GM21786 (cell line): Measurements from ENCODE around the gene FALEC.
"Not testable (repeated sequence)": the region's sequence is repeated elsewhere in the genome, so short reads cannot be mapped to it uniquely, and the experiment has no call there.

Experiments used
- ATAC-seq: cut with Tn5 transposase; IDR thresholded peaks from one replicate; pipeline ENCODE4 v1.9.1; 2021; ENCODE audit not compliant: unreplicated experiment

FALEC gene

GRCh38 chr1:150558303-150558704 lies 42.8 kb downstream of the FALEC start:
- no peak for ATAC-seq

GRCh38 chr1:150558761-150559655 lies 43.5 kb downstream of the FALEC start:
- no peak for ATAC-seq

DNA sequence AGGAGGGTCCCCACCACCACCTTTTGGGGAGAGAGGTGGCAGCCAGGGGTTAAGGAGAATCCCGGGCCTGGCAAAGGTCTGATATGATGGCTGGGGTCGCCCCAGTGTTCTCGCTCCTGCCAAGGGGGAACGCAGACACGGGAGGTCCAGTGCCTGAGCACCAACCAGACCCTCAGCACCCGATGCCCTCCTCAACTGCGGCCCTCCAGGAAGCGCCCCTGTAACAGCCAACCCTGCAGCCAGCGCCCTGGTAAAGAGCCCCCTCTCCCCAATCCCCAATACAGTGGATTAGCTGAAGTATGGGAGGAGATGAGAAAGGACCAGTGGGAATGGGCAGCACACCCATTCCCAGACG lies 44.1 kb downstream of the FALEC start:
- ATAC-seq, result no peak

DNA sequence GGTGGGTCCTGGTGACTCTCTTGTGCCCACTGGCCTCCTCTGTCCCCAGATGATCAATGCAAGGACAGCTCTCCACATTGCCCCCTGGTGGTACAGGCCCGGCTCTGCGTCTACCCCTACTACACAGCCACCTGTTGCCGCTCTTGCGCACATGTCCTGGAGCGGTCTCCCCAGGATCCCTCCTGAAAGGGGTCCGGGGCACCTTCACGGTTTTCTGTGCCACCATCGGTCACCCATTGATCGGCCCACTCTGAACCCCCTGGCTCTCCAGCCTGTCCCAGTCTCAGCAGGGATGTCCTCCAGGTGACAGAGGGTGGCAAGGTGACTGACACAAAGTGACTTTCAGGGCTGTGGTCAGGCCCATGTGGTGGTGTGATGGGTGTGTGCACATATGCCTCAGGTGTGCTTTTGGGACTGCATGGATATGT lies 44.5 kb downstream of the FALEC start:
- ATAC-seq, result no peak

DNA sequence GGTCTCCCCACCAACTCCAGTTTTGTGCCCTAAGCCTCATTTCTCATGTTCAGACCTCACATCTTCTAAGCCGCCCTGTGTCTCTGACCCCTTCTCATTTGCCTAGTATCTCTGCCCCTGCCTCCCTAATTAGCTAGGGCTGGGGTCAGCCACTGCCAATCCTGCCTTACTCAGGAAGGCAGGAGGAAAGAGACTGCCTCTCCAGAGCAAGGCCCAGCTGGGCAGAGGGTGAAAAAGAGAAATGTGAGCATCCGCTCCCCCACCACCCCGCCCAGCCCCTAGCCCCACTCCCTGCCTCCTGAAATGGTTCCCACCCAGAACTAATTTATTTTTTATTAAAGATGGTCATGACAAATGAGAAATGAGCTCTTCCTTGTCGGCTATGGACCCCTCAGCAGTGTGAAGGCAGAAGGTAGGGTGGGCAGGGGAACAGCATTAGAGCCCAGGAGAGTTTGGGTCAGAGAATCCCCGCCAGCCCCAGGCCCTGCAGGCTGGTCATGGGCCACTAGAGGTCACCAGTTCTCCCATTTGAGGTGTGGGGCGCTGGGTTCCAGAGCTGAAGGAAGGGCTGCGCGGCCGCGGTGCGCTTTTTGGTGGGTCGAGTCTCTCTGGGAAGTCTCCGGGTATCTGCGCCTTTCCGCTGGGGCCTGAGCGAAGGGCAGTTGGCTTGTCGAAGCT lies 45.2 kb downstream of the FALEC start:
- ATAC-seq, result no peak

- no peak for ATAC-seq
Observed at GRCh38 chr1:150561254-150561973, 45.9 kb downstream of the FALEC start.

DNA sequence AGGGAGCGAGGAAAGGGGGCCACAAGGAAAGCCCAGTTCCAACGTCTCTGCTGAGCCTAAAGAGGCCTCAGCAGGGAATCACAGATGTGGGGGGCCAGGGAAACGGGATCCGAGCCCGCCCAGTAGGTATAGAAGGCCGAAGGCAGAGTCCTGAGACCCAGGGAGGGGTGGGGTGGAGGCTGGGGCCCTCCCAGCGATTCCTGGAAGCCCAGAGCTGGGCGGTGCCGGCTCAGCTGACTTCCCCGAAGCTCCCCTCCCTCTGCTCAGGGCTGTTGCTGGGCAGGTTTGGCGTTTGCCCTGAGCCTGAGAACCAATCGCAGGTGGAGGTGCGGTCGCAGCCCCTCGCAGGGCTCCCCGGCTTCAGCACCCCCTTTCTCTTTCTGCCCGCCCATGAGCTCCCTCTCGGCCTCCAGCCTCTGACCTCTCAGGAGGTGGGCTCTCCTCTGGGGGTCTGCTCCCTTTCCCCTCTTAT lies 46.5 kb downstream of the FALEC start:
- no peak for ATAC-seq

- ATAC-seq, result peak; percentile 39
Observed at GRCh38 chr1:150562446-150563339, 47.1 kb downstream of the FALEC start.

GRCh38 chr1:150563340-150564038 lies 47.9 kb downstream of the FALEC start:
- peak; percentile 27 for ATAC-seq

- ATAC-seq, result no peak
Observed at GRCh38 chr1:150564051-150564991, 48.8 kb downstream of the FALEC start.

GRCh38 chr1:150565240-150565991 lies 49.9 kb downstream of the FALEC start:
- not testable (repeated sequence) for ATAC-seq

DNA sequence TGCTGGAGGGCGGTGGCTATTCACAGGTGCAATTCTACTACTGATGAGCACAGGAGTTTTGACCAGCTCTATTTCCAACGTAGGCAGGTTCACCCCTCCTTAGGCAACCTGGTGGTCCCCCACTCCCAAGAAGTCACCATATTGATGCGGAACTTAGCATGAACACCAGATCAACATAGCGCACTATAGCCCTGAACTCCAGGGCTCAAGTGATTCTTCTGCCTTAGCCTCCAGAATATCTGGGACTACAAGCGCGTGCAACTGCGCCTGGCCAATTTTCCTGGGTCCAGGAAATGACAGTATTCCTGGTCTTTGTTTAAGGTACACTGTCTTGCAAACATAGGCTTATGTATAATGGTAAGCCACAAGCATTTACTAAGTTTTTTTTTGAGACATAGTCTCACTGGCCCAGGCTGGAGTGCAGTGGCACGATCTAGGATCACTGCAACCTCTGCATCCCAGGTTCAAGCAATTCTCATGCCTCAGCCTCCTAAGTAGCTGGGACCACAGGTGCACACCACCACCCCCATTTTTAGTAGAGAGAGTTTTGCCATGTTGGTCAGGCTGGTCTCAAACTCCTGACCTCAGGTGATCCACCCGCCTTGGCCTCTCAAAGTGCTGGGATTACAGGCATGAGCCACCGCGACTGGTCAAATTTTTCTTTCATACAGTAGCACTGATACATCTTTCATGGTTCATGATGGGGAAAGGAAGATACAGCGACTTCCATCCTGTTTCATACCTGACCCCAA lies 51.2 kb downstream of the FALEC start:
- ATAC-seq, result no peak

GRCh38 chr1:150567341-150567716 lies 51.8 kb downstream of the FALEC start:
- peak; percentile 38 for ATAC-seq

GRCh38 chr1:150567717-150568593 lies 52.4 kb downstream of the FALEC start:
- ATAC-seq, result peak; percentile 7

DNA sequence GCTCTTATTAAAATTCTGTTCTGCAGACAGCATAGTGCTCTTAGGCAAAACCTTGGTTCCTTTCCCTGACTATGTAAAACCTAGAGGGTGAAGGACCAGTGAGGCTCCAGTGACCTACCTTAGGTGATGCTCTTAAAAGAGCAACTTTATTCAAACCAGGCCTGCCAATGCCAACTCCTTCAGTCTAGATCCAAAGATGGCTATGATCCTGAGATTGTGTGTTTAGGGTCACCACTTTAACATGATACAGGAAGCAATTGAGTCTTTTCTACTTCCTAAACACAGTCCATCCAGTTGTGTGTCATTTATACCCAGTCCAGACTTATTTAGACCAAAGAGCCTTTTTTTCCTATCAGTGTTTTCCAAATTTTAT lies 53.0 kb downstream of the FALEC start:
- no peak for ATAC-seq

DNA sequence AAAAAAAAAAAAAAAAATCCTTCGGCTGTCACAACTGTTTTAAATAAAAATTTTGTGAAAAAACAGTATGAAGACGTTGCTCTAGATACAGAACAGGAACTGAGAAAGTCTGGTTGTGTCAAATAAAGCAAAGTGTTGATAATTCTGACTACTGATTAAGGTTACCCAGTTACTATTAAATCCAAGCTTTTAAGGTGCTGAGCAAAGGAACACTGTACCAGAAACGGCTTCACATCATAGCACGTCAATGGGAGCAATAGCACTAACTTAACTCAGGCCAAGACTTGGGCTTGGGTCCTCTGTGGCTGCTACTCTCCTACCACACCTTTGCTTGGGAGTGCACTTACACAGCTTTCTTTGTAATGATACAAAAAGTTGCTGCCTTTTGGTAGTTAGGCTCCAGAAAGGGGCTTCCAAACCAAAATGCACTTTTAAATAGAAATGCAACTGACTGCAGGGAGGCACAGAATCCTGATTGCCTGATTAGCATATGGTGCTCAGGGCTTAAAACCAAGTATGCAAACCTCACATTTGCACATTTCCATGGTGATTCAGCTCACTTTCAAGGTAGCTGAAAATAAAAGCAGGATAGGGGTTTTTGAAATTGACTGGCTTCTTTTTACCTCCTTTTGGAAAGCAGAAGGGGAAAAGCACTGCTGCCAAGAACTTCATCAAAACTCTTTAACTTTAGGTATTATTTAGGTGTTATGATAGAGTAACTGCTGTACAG lies 57.5 kb downstream of the FALEC start:
- ATAC-seq, result no peak
